OCI-LY7 (cell line): ENCODE data around the gene TMEM164. TPM values are rescaled to one million over a fixed set of nuclear protein-coding genes. Genes with fewer than 3 reads are reported as not detected.
A peak's percentile ranks its signal among the peaks of the same experiment; 100 is the strongest.

ENCODE experiments used
- BruUV-seq: library from RNA; stranded (reverse); fragments of 400-500 nt; replicated peaks from 2 replicates; lab custom pipeline; 2021; lab: Mats Ljungman, UMichigan
- CTCF ChIA-PET: fragments of 300-600 bp; sonication (Branson Sonifier 250); formaldehyde crosslinking; loops from one replicate; lab custom pipeline; 2022; ENCODE audit warnings: antibody characterized with exemption; ENCODE audit not compliant: unreplicated experiment; lab: Charles Lee
- POLR2A ChIA-PET: fragments of 300-600 bp; sonication (Branson Sonifier 250); formaldehyde crosslinking; loops from one replicate; lab custom pipeline; 2022; ENCODE audit warnings: antibody characterized with exemption; lab: Charles Lee
- DNase-seq: peaks from one replicate; pipeline ENCODE4 v3.0.0-alpha.2; 2015; ENCODE audit warnings: low spot score
- H2AFZ ChIP-seq: fragments of 200-600 bp; sonication (generic), shearing (Covaris generic); 2 replicates; pipeline ENCODE4 v1.6.1; 2014; ENCODE audit warnings: mild to moderate bottlenecking, antibody characterized with exemption, low read length, moderate library complexity
- H3K27ac ChIP-seq: fragments of 200-600 bp; sonication (generic); 2 replicates; pipeline ENCODE4 v1.5.1; 2014; ENCODE audit warnings: mixed run types, low read depth, mild to moderate bottlenecking, moderate library complexity, low read length, inconsistent platforms; ENCODE audit not compliant: poor library complexity, severe bottlenecking
- H3K36me3 ChIP-seq: fragments of 200-600 bp; sonication (generic); 2 replicates; pipeline ENCODE4 v1.6.1; 2014; ENCODE audit warnings: mild to moderate bottlenecking, antibody characterized with exemption, low read length, moderate library complexity, mixed read lengths; ENCODE audit not compliant: insufficient read depth
- H3K4me1 ChIP-seq: fragments of 200-600 bp; sonication (generic); 2 replicates; pipeline ENCODE4 v1.5.1; 2014; ENCODE audit warnings: mild to moderate bottlenecking, low read length; ENCODE audit not compliant: insufficient read depth, poor library complexity, severe bottlenecking
- H3K4me2 ChIP-seq: fragments of 200-600 bp; sonication (generic); 2 replicates; pipeline ENCODE4 v1.6.1; 2014; ENCODE audit warnings: mild to moderate bottlenecking, low read length
- H3K4me3 ChIP-seq: fragments of 200-600 bp; sonication (generic); 2 replicates; pipeline ENCODE4 v1.5.1; 2014; ENCODE audit warnings: mild to moderate bottlenecking, low read depth, low read length; ENCODE audit not compliant: poor library complexity, severe bottlenecking
- H3K79me2 ChIP-seq: fragments of 200-600 bp; sonication (generic); 2 replicates; pipeline ENCODE4 v1.6.1; 2016; ENCODE audit warnings: low read depth, mild to moderate bottlenecking, low read length, moderate library complexity, mixed read lengths; ENCODE audit not compliant: insufficient read depth
- H3K9me2 ChIP-seq: fragments of 200-600 bp; sonication (generic); 2 replicates; pipeline ENCODE4 v1.6.1; 2016; ENCODE audit warnings: mild to moderate bottlenecking, low read length, mixed read lengths; ENCODE audit not compliant: insufficient read depth
- H3K9me3 ChIP-seq: fragments of 200-600 bp; sonication (generic); 2 replicates; pipeline ENCODE4 v1.6.1; 2014; ENCODE audit warnings: mild to moderate bottlenecking, mixed run types, low read length, mixed read lengths
- H4K20me1 ChIP-seq: fragments of 200-600 bp; sonication (generic); 2 replicates; pipeline ENCODE4 v1.6.1; 2014; ENCODE audit warnings: mild to moderate bottlenecking, antibody characterized with exemption, low read length, moderate library complexity, mixed read lengths; ENCODE audit not compliant: insufficient read depth
- CTCF ChIP-seq: fragments of 200-600 bp; sonication (generic); conservative IDR thresholded peaks from 2 replicates; pipeline ENCODE4 v1.5.1; 2014; ENCODE audit warnings: mild to moderate bottlenecking, antibody characterized with exemption, low read length, moderate library complexity, mixed read lengths
- EZH2phosphoT487 ChIP-seq: fragments of 200-600 bp; sonication (generic); IDR thresholded peaks from 2 replicates; pipeline ENCODE4 v1.6.1; 2018; ENCODE audit warnings: low read depth, borderline replicate concordance, mild to moderate bottlenecking, mixed run types, antibody characterized with exemption, low read length, moderate library complexity, mixed read lengths
- intact Hi-C: fragments of 100-400 bp; cut with micrococcal nuclease; formaldehyde crosslinking; loops from one replicate; pipeline ENCODE4 v1.10.0; 2022; ENCODE audit not compliant: unreplicated experiment
- total RNA-seq, 2 experiments: library from RNA; depleted of rRNA in 1 of 2; stranded (reverse); fragments of >200 nt in 1 of 2; shearing (Covaris generic) in 1 of 2; gene quantifications; 2 replicates each; pipeline ENCODE4 v1.2.3, GENCODE V29; 2014 to 2022

Gene TMEM164
- total RNA-seq, 2 experiments from 2014 or later, result 7.2 to 11.1 TPM

DNA sequence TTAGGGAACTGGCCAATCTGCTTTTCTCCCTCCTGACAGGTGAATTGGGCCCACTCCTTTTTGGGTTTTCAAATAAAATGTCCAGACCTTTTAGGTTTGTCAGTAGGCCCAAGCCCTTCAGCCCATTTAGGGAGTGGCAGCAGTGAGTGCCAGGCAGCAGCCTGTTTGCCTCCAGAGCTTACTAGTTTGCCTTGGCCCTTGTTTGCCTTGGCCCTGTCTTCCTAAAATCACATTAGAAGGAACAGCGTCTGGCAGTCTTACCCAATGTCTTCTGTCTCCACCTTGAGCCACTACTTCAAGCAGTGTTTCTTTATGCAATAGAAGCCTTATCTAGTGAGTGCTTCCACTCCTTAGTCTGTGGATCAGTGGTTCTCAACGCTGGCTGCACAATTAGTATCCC, 117.1 kb downstream of the TMEM164 start:
- Histone ChIP-seq H3K4me1 (no peaks in the 10 kb centered on the region), H2AFZ (no peak overlapping the region), H3K36me3 (no peaks in the 10 kb centered on the region), H3K79me2 (no peaks in the 10 kb centered on the region), H3K9me2 (no peaks in the 10 kb centered on the region), H3K4me2 (no peak overlapping the region), H3K4me3 (no peak overlapping the region), H4K20me1 (no peaks in the 10 kb centered on the region), H3K27ac (no peak overlapping the region), H3K9me3 (no peaks in the 10 kb centered on the region)
- BruUV-seq, result no TSS peak
- intact Hi-C loops, result no loop called here
- ChIA-PET POLR2A (no interaction called here), CTCF (no interaction called here)
- DNase-seq, result no peak
- TF ChIP-seq CTCF (no peak), EZH2phosphoT487 (no peak)

DNA sequence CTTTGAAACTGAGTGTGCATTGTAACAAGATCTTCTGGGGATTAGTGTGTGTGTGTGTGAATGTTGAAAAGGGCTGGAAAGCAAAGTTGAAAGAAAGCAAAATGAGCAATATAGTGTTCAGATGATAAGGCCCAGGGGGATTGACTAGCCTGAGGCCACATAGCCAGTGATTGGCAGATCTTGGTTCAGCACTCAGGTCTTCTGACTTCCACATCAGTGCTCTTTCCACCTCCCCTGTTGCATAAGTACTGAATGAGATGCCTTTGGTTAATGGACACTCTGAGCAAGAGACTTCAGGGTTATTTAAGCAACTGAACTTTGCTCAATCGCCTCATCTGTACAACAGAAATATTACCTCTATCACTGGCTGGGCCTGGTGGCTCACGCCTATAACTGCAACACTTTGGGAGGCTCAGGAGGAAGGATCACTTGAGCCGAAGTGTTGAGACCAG, 120.4 kb downstream of the TMEM164 start:
- Histone ChIP-seq H3K79me2 (no peaks in the 10 kb centered on the region), H3K4me3 (no peak overlapping the region), H3K4me1 (no peaks in the 10 kb centered on the region), H3K9me2 (no peaks in the 10 kb centered on the region), H3K4me2 (no peak overlapping the region), H3K27ac (no peak overlapping the region), H4K20me1 (no peaks in the 10 kb centered on the region), H2AFZ (no peak overlapping the region), H3K9me3 (no peaks in the 10 kb centered on the region), H3K36me3 (no peaks in the 10 kb centered on the region)
- no peak for TF ChIP-seq CTCF
- TF ChIP-seq EZH2phosphoT487, result no peak
- DNase-seq, result no peak
- POLR2A ChIA-PET, result no interaction called here
- CTCF ChIA-PET, result no interaction called here
- no TSS peak for BruUV-seq
- intact Hi-C loops, result no loop called here

DNA sequence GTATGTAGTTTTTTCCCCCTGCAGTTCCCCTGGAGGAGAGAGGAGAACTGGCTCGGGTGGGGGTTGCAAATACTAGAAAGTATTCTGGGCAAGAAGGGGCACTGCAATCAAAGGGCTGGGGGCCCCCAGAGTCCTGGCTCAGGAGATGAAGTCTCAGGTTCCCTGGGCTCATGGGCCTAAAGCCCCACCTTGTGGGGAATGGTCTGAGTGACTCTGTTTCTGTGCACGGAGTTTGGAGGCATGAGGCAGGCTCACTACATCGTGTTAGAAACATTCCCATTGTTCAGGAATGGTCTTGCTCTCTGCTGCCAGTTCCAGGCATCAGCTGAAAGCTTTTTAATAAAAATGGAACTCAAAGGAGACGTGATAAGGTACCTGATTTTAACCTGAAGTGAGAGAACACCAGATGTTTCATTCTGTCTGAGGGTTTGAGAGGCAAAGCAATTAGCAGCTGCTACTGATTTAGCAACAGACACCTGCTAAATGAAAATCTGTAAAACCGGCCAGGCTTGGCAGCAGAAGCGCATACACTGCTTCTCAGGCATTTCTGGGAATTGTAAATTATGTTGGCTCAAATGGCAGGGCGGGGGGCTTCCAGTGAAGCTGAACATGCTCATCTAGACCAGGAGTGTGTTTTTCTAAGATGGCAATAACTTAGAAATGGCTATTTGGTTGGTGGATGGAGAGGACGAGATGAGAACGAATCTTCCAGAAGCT, 122.7 kb downstream of the TMEM164 start:
- CTCF ChIA-PET, result no interaction called here
- no peaks in the 10 kb centered on the region for H3K4me1 ChIP-seq
- no TSS peak for BruUV-seq

More for the DNA sequence above, 122.7 kb downstream of the TMEM164 start:
- intact Hi-C loops, result no loop called here
- H3K79me2 ChIP-seq, result no peaks in the 10 kb centered on the region
- POLR2A ChIA-PET, result no interaction called here
- no peak overlapping the region for H3K4me3 ChIP-seq
- TF ChIP-seq CTCF (0 out of 2 replicates have a peak, but pooled peaks have one; percentile 16), EZH2phosphoT487 (no peak)
- no peak overlapping the region for H3K4me2 ChIP-seq
- H2AFZ ChIP-seq, result no peak overlapping the region
- H3K9me2 ChIP-seq, result no peaks in the 10 kb centered on the region
- DNase-seq, result peak; percentile 0
- no peaks in the 10 kb centered on the region for H3K9me3 ChIP-seq
- H4K20me1 ChIP-seq, result no peaks in the 10 kb centered on the region
- H3K27ac ChIP-seq, result no peak overlapping the region
- H3K36me3 ChIP-seq, result no peaks in the 10 kb centered on the region
